DND-41 (cell line): ENCODE results near the gene HOTAIR.
A peak's percentile ranks its signal among the peaks of the same experiment; 100 is the strongest.

Experiments used
- ATAC-seq: fragments of 200-7000 bp; cut with Tn5 transposase; 3 replicates; pipeline ENCODE4 v1.9.1; 2021; ENCODE audit warnings: low read depth; ENCODE audit not compliant: insufficient read depth
- DNase-seq: peaks from one replicate; pipeline ENCODE4 v3.0.0-alpha.2; 2020
- H2AFZ ChIP-seq: 2 replicates; pipeline ENCODE4 v1.6.0; 2012; ENCODE audit warnings: low read depth, low read length
- H3K27ac ChIP-seq: 2 replicates; pipeline ENCODE4 v1.5.1; 2012; ENCODE audit warnings: low read length, inconsistent platforms
- H3K27me3 ChIP-seq: fragments of 200-600 bp; sonication (generic); 2 replicates; pipeline ENCODE4 v1.6.0; 2012; ENCODE audit warnings: low read length, mild to moderate bottlenecking, inconsistent platforms; ENCODE audit not compliant: insufficient read depth, poor library complexity
- H3K36me3 ChIP-seq: 2 replicates; pipeline ENCODE4 v1.5.1; 2012; ENCODE audit warnings: low read length, inconsistent platforms; ENCODE audit not compliant: insufficient read depth
- H3K4me1 ChIP-seq: 2 replicates; pipeline ENCODE4 v1.5.1; 2012; ENCODE audit warnings: mild to moderate bottlenecking, low read length; ENCODE audit not compliant: insufficient read depth
- H3K4me2 ChIP-seq: 2 replicates; pipeline ENCODE4 v1.6.0; 2012; ENCODE audit warnings: mild to moderate bottlenecking, moderate library complexity, low read length, inconsistent platforms; ENCODE audit not compliant: insufficient read depth
- H3K4me3 ChIP-seq, 2 experiments: fragments of 200-600 bp in 1 of 2; shearing (Covaris generic) in 1 of 2; 2 replicates each; pipeline ENCODE4 v1.5.1; 2012 to 2016; ENCODE audit warnings: inconsistent platforms in 2 of 2, low read length in 2 of 2, mild to moderate bottlenecking in 2 of 2, low read depth in 1 of 2, moderate library complexity in 1 of 2
- H3K79me2 ChIP-seq: 2 replicates; pipeline ENCODE4 v1.6.0; 2012; ENCODE audit warnings: low read length, inconsistent platforms; ENCODE audit not compliant: insufficient read depth
- H3K9ac ChIP-seq: 2 replicates; pipeline ENCODE4 v1.6.0; 2012; ENCODE audit warnings: low read depth, mild to moderate bottlenecking, inconsistent platforms, low read length, moderate library complexity
- H3K9me3 ChIP-seq: 2 replicates; pipeline ENCODE4 v1.5.1; 2012; ENCODE audit warnings: low read length, moderate library complexity, mild to moderate bottlenecking, inconsistent platforms; ENCODE audit not compliant: insufficient read depth, severe bottlenecking
- H4K20me1 ChIP-seq: 2 replicates; pipeline ENCODE4 v1.6.0; 2012; ENCODE audit warnings: low read length; ENCODE audit not compliant: insufficient read depth
- EZH2 ChIP-seq: IDR thresholded peaks from 3 replicates; pipeline ENCODE4 v1.6.1; 2012; ENCODE audit warnings: borderline replicate concordance, low read depth, mild to moderate bottlenecking, moderate library complexity, low read length, inconsistent platforms; ENCODE audit not compliant: severe bottlenecking
- TF ChIP-seq, protein P1 (sequence below): IDR thresholded peaks from 2 replicates; pipeline ENCODE4 v1.5.1; 2012; ENCODE audit warnings: borderline replicate concordance, low read length, moderate library complexity, mild to moderate bottlenecking; ENCODE audit not compliant: poor library complexity, severe bottlenecking; ENCODE audit errors: extremely low read depth

The HOTAIR gene

GRCh38 chr12:54019091-54019811, 44.5 kb upstream of the HOTAIR start:
- H3K4me3 ChIP-seq, result no peak overlapping the region
- H3K4me2 ChIP-seq, result no peak overlapping the region
- 0 out of 2 replicates have a peak, but pooled peaks cover 3% of the 10 kb centered on the region for H3K79me2 ChIP-seq
- H3K27ac ChIP-seq, result no peak overlapping the region
- DNase-seq (no peak), ATAC-seq (no peak)
- no peaks in the 10 kb centered on the region for H4K20me1 ChIP-seq
- no peak overlapping the region for H3K9ac ChIP-seq
- H3K36me3 ChIP-seq, result no peaks in the 10 kb centered on the region
- no peaks in the 10 kb centered on the region for H3K9me3 ChIP-seq
- peaks cover 46% of the 10 kb centered on the region for H3K27me3 ChIP-seq
- H2AFZ ChIP-seq, result no peak overlapping the region
- TF ChIP-seq, protein P1, sequence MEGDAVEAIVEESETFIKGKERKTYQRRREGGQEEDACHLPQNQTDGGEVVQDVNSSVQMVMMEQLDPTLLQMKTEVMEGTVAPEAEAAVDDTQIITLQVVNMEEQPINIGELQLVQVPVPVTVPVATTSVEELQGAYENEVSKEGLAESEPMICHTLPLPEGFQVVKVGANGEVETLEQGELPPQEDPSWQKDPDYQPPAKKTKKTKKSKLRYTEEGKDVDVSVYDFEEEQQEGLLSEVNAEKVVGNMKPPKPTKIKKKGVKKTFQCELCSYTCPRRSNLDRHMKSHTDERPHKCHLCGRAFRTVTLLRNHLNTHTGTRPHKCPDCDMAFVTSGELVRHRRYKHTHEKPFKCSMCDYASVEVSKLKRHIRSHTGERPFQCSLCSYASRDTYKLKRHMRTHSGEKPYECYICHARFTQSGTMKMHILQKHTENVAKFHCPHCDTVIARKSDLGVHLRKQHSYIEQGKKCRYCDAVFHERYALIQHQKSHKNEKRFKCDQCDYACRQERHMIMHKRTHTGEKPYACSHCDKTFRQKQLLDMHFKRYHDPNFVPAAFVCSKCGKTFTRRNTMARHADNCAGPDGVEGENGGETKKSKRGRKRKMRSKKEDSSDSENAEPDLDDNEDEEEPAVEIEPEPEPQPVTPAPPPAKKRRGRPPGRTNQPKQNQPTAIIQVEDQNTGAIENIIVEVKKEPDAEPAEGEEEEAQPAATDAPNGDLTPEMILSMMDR, result no peak
- no peak for TF ChIP-seq EZH2
- H3K4me1 ChIP-seq, result peaks cover 17% of the 10 kb centered on the region

DNA sequence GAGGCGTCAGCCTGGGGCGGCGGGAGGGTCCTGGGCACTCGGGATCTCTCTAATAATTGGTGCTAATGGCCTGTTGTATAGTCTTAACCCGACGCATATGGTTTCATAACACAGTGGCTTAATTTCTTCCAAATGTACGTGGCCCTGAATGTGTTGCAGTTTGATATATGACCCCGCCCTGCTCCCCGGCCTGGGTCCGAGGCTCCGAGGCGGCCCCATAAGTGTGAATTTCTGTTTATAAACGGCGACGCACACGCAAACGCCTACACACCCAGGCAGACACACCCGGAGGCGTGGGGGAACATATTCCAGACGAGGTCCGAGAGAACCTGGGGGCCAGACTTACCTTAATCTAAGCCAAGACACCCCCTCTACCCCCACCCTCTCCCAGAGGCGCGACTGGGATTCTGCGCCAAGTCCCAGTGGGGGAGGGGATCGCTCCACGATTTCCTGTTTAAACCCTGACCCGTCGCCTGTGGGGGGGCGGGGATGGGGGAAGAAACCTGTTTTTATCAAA, 43.8 kb upstream of the HOTAIR start:
- peak overlapping the region; percentile 87 for H3K9ac ChIP-seq
- ATAC-seq, result no peak
- H3K79me2 ChIP-seq, result 0 out of 2 replicates have a peak, but pooled peaks cover 3% of the 10 kb centered on the region
- H3K36me3 ChIP-seq, result no peaks in the 10 kb centered on the region
- H3K9me3 ChIP-seq, result no peaks in the 10 kb centered on the region
- peaks cover 17% of the 10 kb centered on the region for H3K4me1 ChIP-seq
- H3K27ac ChIP-seq, result peak overlapping the region; percentile 95
- peak overlapping the region; percentile 94 for H2AFZ ChIP-seq
- no peaks in the 10 kb centered on the region for H4K20me1 ChIP-seq
- peak overlapping the region; percentile 73 for H3K4me2 ChIP-seq
- DNase-seq, result no peak
- peak overlapping the region; percentile 39 to 63; a peak in 3 of 4 replicates for H3K4me3 ChIP-seq
- TF ChIP-seq EZH2, result no peak
- TF ChIP-seq, protein P1, result no peak
- peaks cover 44% of the 10 kb centered on the region for H3K27me3 ChIP-seq

DNA sequence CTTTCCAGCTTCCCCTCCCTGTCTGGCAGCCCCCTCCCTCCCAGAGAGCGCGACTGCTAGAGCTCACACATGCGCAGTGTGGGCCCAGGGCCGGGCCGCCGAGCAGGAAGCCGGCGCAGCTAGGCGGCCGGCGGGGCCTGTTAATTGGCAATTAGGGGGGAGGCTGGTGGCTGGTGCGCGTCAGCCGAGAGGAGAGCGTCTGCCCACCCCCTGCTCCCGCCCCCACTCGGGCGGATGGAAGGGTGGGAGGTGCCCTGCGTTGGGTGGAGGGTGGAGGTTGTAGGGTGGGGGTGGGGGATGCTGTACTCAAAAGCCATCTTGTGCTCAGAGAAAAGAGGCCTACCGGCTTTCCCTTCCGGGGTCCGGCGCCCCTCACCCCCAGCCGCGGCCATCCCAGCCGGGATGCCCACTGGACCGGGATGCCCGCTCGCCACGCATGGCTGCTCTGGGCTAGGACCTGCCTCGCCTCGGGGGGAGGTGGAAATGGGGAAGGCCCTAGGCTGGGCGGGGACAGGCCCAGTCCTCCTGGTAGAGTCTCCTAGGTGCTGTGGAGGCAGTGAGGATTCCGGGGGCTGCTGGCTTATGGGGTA, 43.2 kb upstream of the HOTAIR start:
- DNase-seq (peak; percentile 98), ATAC-seq (peak; percentile 92)
- peak overlapping the region; percentile 95 for H3K27ac ChIP-seq
- no peaks in the 10 kb centered on the region for H3K36me3 ChIP-seq
- H3K4me1 ChIP-seq, result peaks cover 17% of the 10 kb centered on the region
- H3K9ac ChIP-seq, result peak overlapping the region; percentile 87
- no peaks in the 10 kb centered on the region for H3K9me3 ChIP-seq
- peak overlapping the region; percentile 39 to 63; a peak in 3 of 4 replicates for H3K4me3 ChIP-seq
- H3K79me2 ChIP-seq, result 0 out of 2 replicates have a peak, but pooled peaks cover 3% of the 10 kb centered on the region
- peak overlapping the region; percentile 94 for H2AFZ ChIP-seq
- H4K20me1 ChIP-seq, result no peaks in the 10 kb centered on the region
- H3K27me3 ChIP-seq, result peaks cover 44% of the 10 kb centered on the region
- peak overlapping the region; percentile 73 for H3K4me2 ChIP-seq
- TF ChIP-seq EZH2, result no peak
- TF ChIP-seq, protein P1, result no peak
